K562 (cell line): ENCODE results near the gene NTN3. TPM values are rescaled to one million over a fixed set of nuclear protein-coding genes. Genes with fewer than 3 reads are reported as not detected.
"Not testable (repeated sequence)": the region's sequence is repeated elsewhere in the genome, so short reads cannot be mapped to it uniquely, and the experiment has no call there.

Source experiments
- ATAC-seq: fragments of 200-7000 bp; cut with Tn5 transposase; 3 replicates; pipeline ENCODE4 v1.9.1; 2020; ENCODE audit warnings: moderate library complexity
- BruUV-seq: library from RNA; stranded (reverse); fragments of 400-500 nt; replicated peaks from 2 replicates; lab custom pipeline; 2021; lab: Mats Ljungman, UMichigan
- CTCF ChIA-PET: fragments of 300-600 bp; formaldehyde crosslinking; extraction: SDS; loops from one replicate; lab custom pipeline; 2021; ENCODE audit warnings: low intra/inter-chr PET ratio; lab: Yijun Ruan, JAX
- POLR2A ChIA-PET: fragments of 300-600, 350-650 bp; sonication (Branson Sonifier 250); formaldehyde crosslinking; extraction: SDS; loops from one replicate; lab custom pipeline; 2021; ENCODE audit warnings: antibody characterized with exemption, inconsistent platforms; lab: Yijun Ruan, JAX
- DNase-seq, 4 experiments: peaks; one replicate each; pipeline versions ENCODE4 v3.0.0 to v3.0.0-alpha.2; 2011 to 2018; ENCODE audit warnings: low spot score in 3 of 4, mixed read lengths in 3 of 4; ENCODE audit errors: extremely low read depth in 1 of 4
- FAIRE-seq: peaks from 2 replicates; lab custom pipeline; 2011; peaks lifted over from hg19 to GRCh38; lab: Jason Lieb, UNC
- H2AFZ ChIP-seq: 2 replicates; pipeline ENCODE4 v1.6.0; 2011; ENCODE audit warnings: low read depth, low read length, control low read depth, inconsistent platforms
- H3K27ac ChIP-seq: fragments of 200-600 bp; 3 replicates; pipeline ENCODE4 v1.8.0; 2011; ENCODE audit warnings: low read depth, mild to moderate bottlenecking, control low read depth, inconsistent platforms, low read length, moderate library complexity, mixed read lengths; ENCODE audit errors: extremely low read depth
- H3K27me3 ChIP-seq, 2 experiments: fragments of 300-600 bp in 1 of 2; 2 replicates in 1 of 2; 3 replicates in 1 of 2; pipeline versions ENCODE4 v1.6.0 to v1.8.0; 2011; ENCODE audit warnings: inconsistent platforms in 2 of 2, low read length in 2 of 2, mild to moderate bottlenecking in 1 of 2, mixed read lengths in 1 of 2, moderate library complexity in 1 of 2; ENCODE audit not compliant: control insufficient read depth in 2 of 2, insufficient read depth in 2 of 2
- H3K36me3 ChIP-seq: fragments of 300-600 bp; 3 replicates; pipeline ENCODE4 v1.8.0; 2011; ENCODE audit warnings: mild to moderate bottlenecking, low read length, inconsistent platforms; ENCODE audit not compliant: control insufficient read depth, insufficient read depth
- H3K4me1 ChIP-seq, 2 experiments: fragments of 200-600 bp in 1 of 2; replicated peaks in 1 of 2; 2 replicates in 1 of 2; 3 replicates in 1 of 2; pipeline versions ENCODE4 v1.5.1 to v1.8.0; 2011; ENCODE audit warnings: inconsistent platforms in 2 of 2, low read length in 2 of 2, mild to moderate bottlenecking in 1 of 2, mixed read lengths in 1 of 2, moderate library complexity in 1 of 2; ENCODE audit not compliant: control insufficient read depth in 2 of 2, insufficient read depth in 2 of 2
- H3K4me2 ChIP-seq: 2 replicates; pipeline ENCODE4 v1.6.1; 2011; ENCODE audit warnings: low read length, control low read depth, inconsistent platforms, mixed read lengths; ENCODE audit not compliant: insufficient read depth
- H3K4me3 ChIP-seq: fragments of 200-600 bp; sonication (generic), shearing (Covaris generic); 2 replicates; pipeline ENCODE4 v1.5.1; 2016; ENCODE audit warnings: control low read depth, inconsistent platforms
- H3K79me2 ChIP-seq: fragments of 200-600 bp; 3 replicates; pipeline ENCODE4 v1.8.0; 2011; ENCODE audit warnings: low read length, inconsistent platforms; ENCODE audit not compliant: control insufficient read depth, insufficient read depth
- H3K9ac ChIP-seq, 2 experiments: 2 replicates each; pipeline versions ENCODE4 v1.6.0 to v1.6.1; 2011; ENCODE audit warnings: low read depth in 2 of 2, low read length in 2 of 2, control low read depth in 1 of 2, inconsistent platforms in 1 of 2, mild to moderate bottlenecking in 1 of 2, mixed read lengths in 1 of 2; ENCODE audit not compliant: insufficient read depth in 1 of 2
- H3K9me1 ChIP-seq: one replicate; pipeline ENCODE4 v1.6.0; 2011; ENCODE audit warnings: inconsistent platforms, mild to moderate bottlenecking, low read length, moderate library complexity; ENCODE audit not compliant: control insufficient read depth, insufficient read depth
- H3K9me3 ChIP-seq: replicated peaks from 2 replicates; pipeline ENCODE4 v1.5.1; 2011; ENCODE audit warnings: low read depth, low read length, inconsistent platforms; ENCODE audit not compliant: control insufficient read depth, insufficient read depth
- H4K20me1 ChIP-seq: replicated peaks from 2 replicates; pipeline ENCODE4 v1.6.1; 2011; ENCODE audit warnings: low read length, inconsistent platforms, mixed read lengths; ENCODE audit not compliant: control insufficient read depth, insufficient read depth
- POLR2G ChIP-seq: fragments of 200-400 bp; formaldehyde crosslinking; IDR thresholded peaks from 2 replicates; pipeline ENCODE4 v1.6.1; 2017; ENCODE audit warnings: low read depth, mild to moderate bottlenecking, antibody characterized with exemption, low read length, moderate library complexity
- RBFOX2 ChIP-seq: fragments of 200-400 bp; formaldehyde crosslinking; IDR thresholded peaks from 2 replicates; pipeline ENCODE4 v1.6.1; 2017; ENCODE audit warnings: low read depth, mild to moderate bottlenecking, low read length, moderate library complexity
- ZNF121 ChIP-seq: sonication (generic); formaldehyde crosslinking; conservative IDR thresholded peaks from 2 replicates; pipeline ENCODE4 v1.8.0; 2022; ENCODE audit warnings: missing genetic modification reagents
- ZNF212 ChIP-seq: fragments of 450-650 bp; formaldehyde crosslinking; IDR thresholded peaks from 2 replicates; pipeline ENCODE4 v1.4.0; 2020; ENCODE audit warnings: mild to moderate bottlenecking
- WGBS: fragments of 100-300 bp; shearing (Covaris generic); methylation state at CpG from one replicate; pipeline ENCODE4 v1.1.6; 2016; ENCODE audit warnings: low coverage, mixed read lengths; ENCODE audit not compliant: insufficient coverage; ENCODE audit errors: missing lambda C conversion rate; 5-methylcytosine and 5-hydroxymethylcytosine counted together
- in situ Hi-C: fragments of 300-500 bp; cut with MboI; formaldehyde crosslinking; loops from 4 replicates; pipeline ENCODE4 v1.15.0; 2018; ENCODE audit warnings: inconsistent platforms, mixed read lengths
- intact Hi-C: fragments of 100-400 bp; cut with micrococcal nuclease; formaldehyde crosslinking; loops from 2 replicates; pipeline ENCODE4 v1.14.2; 2022
- polyA plus RNA-seq, 8 experiments: library from polyadenylated mRNA; depleted of rRNA in 4 of 8; stranded (reverse) in 5 of 8; unstranded in 3 of 8; fragments of >200 nt; fragmentation: Nextera tagmentation in 2 of 8; fragmentation: Illumina TruSeq in 1 of 8; extraction: Ambion mirVana in 2 of 8; extraction: Trizol in 1 of 8; gene quantifications; 2 replicates each; pipeline versions ENCODE4 v1.2.1 to v1.2.3, GENCODE V29; 2011 to 2014; ENCODE audit warnings: inconsistent platforms in 1 of 8, missing spikeins in 1 of 8
- total RNA-seq, 7 experiments: library from RNA; depleted of rRNA in 6 of 7; stranded (reverse); fragments of >200 nt in 6 of 7; fragmentation: Illumina TruSeq in 2 of 7; extraction: Trizol in 2 of 7; gene quantifications; 2 replicates each; pipeline versions ENCODE4 v1.2.1 to v1.2.3, GENCODE V29; 2011 to 2021; ENCODE audit warnings: low replicate concordance in 1 of 7

The NTN3 gene
- total and polyA plus RNA-seq, 9 of the 15 experiments (the other 6 are each of a cell fraction or from before 2014, with no cell fraction given): not detected

DNA sequence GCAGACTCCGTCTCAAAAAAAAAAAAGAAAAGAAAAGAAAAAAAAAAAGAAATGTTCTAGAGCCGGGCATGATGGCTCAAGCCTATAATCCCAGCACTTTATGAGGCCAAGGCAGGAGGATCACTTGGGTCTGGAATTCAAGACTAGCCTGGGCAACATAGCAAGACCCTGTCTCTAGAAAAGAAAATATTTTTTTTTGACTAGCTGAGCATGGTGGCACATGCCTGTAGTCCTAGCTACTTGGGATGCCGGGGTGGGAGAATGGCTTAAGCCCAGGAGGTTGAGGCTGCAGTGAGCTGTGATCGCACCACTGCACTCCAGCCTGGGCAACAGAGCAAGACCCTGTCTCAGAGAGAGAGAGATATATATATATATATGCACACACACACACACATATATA is 35.9 kb upstream of the NTN3 start:
- 100% methylated on average over 2 of the region's 4 CpGs for WGBS
- peak; percentile 23; the same call in 1 of the 2 replicates for TF ChIP-seq ZNF121 (CRISPR knock-in tag)
- TF ChIP-seq, all 486 proteins: peak for 1; not testable (repeated sequence) for 485

GRCh38 chr16:2436110-2436509 is 35.0 kb upstream of the NTN3 start:
- no peak for DNase-seq
- no peak overlapping the region for H3K4me2 ChIP-seq
- H3K9ac ChIP-seq: no peak overlapping the region
- no peaks in the 10 kb centered on the region for H3K9me1 ChIP-seq
- peaks cover 1 to 6% of the 10 kb centered on the region in 2 experiments; a peak in 3 of 5 replicates for H3K4me1 ChIP-seq
- H3K27ac ChIP-seq: no peak overlapping the region
- H3K79me2 ChIP-seq: peaks cover 13% of the 10 kb centered on the region
- intact Hi-C loops: no loop called here
- in situ Hi-C loops: no loop called here
- no peak for ATAC-seq
- 0 out of 2 replicates have a peak, but pooled peaks have one; percentile 20 for TF ChIP-seq POLR2G
- TF ChIP-seq RBFOX2: peak; percentile 38
- no peak for TF ChIP-seq ZNF212 (CRISPR knock-in tag)
- ChIA-PET POLR2A (interaction anchor here (0.6 kb wide), 1 partner anchor 24 kb away, joined by 3 read pairs; no protein-coding TSS in a partner anchor), CTCF (no interaction called here)
- H3K36me3 ChIP-seq: peaks cover 89% of the 10 kb centered on the region
- no TSS peak for BruUV-seq
- no peaks in the 10 kb centered on the region for H3K9me3 ChIP-seq
- no peak overlapping the region for H3K4me3 ChIP-seq
- no peak overlapping the region for H2AFZ ChIP-seq
- no peaks in the 10 kb centered on the region; the same call in 1 of the 2 replicates for H4K20me1 ChIP-seq
- no peak for FAIRE-seq
- WGBS: 91% methylated on average over 9 of the region's 9 CpGs
- H3K27me3 ChIP-seq: no peaks in the 10 kb centered on the region

More for the DNA sequence above, 35.9 kb upstream of the NTN3 start:
- H2AFZ ChIP-seq, CTCF ChIA-PET, H3K4me3 ChIP-seq, FAIRE-seq, H3K27ac ChIP-seq, H3K27me3 ChIP-seq, H3K9me1 ChIP-seq, H3K9me3 ChIP-seq, H3K4me2 ChIP-seq, H4K20me1 ChIP-seq, ATAC-seq, BruUV-seq, in situ Hi-C loops, DNase-seq, intact Hi-C loops, H3K9ac ChIP-seq: not testable (repeated sequence)
- POLR2A ChIA-PET: interaction anchor here (1.6 kb wide), 1 partner anchor 25 kb away, joined by 5 read pairs; the partner anchor contains the start of gene TEDC2
- H3K79me2 ChIP-seq: peaks cover 22% of the 10 kb centered on the region
- H3K4me1 ChIP-seq: peaks cover 10% of the 10 kb centered on the region in 2 experiments; a peak in 4 of 5 replicates
- peaks cover 90% of the 10 kb centered on the region for H3K36me3 ChIP-seq
